Erythroblast (primary cell): Measurements from ENCODE around the gene FARP1.
A peak's percentile ranks its signal among the peaks of the same experiment; 100 is the strongest.

Source experiments
- DNase-seq, 2 experiments: peaks; one replicate each; lab custom pipeline; 2025; lab: John Stamatoyannopoulos, UW
- GATA1 ChIP-seq: IDR thresholded peaks from 2 replicates; pipeline ENCODE4 v1.6.1; 2011; ENCODE audit warnings: low read depth, mild to moderate bottlenecking, control low read depth, low read length, moderate library complexity
- POLR2A ChIP-seq: IDR thresholded peaks from 2 replicates; pipeline ENCODE4 v1.6.1; 2011; ENCODE audit warnings: mild to moderate bottlenecking, low read length

Gene FARP1

DNA sequence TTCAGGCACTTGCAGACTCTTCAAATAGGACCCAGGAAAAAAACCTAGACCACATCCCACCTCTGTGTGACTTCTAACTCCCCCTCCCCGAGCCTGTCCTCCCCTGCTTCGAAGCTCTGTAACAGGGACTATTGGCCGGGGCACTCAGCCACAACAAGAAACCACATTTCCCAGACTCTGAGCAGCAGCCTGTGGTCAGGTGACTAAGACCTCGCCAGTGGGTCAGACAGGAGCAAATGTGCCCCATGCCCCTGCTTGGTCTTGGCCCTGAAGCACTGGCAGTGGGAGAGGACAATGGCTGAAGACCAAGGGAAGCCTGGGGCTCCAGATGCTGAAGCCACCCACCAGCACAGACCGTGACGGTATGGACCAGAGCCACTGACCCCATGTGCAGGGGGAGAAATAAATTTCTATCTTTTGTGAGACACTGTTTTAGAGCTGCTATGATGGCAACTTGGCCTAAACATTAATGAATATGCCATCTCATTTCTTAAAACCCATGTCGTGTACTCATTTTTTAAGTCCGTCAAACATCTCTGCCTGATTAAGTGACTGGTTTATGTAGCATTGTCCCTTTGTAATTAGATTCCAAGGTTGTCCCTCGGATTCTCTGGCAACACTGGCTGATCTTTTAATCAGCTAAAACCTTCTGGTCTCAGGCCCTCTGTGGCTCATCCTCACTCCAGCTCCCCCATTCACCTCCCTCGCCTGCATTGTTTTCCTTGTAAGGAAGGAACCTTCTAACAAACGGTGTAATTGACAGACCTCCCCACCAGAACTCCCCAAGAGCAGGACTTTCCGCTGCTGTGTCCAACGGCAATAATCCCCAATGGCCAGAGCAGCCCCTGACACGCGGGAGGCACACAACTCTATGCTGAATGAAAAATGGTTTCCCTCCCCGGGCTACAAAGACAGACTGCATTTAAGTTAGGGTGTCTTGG, 335.6 kb downstream of the FARP1 start:
- TF ChIP-seq GATA1 (no peak), POLR2A (no peak)
- DNase-seq, result peak in 1 of 2 experiments; percentile 15

DNA sequence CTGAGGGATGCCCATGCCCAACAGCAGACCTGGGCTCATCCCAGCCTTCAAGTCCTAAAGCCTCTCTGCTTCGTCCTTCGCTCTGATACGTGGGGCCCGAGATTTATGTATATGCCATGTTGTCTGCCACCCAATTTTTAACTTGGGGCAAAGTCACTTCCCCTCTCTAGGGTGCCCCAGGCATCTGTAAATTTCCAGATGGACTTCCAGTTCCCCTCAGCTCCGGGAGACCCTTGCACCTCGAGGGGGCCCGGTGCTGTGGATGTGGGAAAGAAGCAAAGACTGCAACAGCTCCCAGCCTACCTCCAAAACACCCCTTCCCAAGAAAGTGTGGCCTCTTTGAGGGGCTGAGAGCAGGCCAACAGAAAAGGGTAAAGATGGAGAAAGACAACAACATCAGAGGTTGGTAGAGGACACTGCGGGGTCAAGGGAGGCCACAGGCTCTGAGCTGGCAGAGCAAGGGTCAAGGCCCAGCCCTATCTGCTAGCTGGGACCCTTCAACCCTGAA, 336.7 kb downstream of the FARP1 start:
- TF ChIP-seq GATA1 (no peak), POLR2A (no peak)
- no peak for DNase-seq

GRCh38 chr13:98480915-98481877, 338.3 kb downstream of the FARP1 start:
- DNase-seq, result peak; percentile 46 to 69
- TF ChIP-seq GATA1 (no peak), POLR2A (no peak)

- no peak for TF ChIP-seq POLR2A
- DNase-seq, result peak in 1 of 2 experiments; percentile 28
Observed at GRCh38 chr13:98482476-98483444, 339.9 kb downstream of the FARP1 start.

GRCh38 chr13:98483601-98484288, 340.9 kb downstream of the FARP1 start:
- TF ChIP-seq GATA1 (no peak), POLR2A (no peak)
- DNase-seq, result no peak

- TF ChIP-seq POLR2A, result no peak
- peak; percentile 66 to 86 for DNase-seq
Observed at GRCh38 chr13:98484289-98485219, 341.7 kb downstream of the FARP1 start.

DNA sequence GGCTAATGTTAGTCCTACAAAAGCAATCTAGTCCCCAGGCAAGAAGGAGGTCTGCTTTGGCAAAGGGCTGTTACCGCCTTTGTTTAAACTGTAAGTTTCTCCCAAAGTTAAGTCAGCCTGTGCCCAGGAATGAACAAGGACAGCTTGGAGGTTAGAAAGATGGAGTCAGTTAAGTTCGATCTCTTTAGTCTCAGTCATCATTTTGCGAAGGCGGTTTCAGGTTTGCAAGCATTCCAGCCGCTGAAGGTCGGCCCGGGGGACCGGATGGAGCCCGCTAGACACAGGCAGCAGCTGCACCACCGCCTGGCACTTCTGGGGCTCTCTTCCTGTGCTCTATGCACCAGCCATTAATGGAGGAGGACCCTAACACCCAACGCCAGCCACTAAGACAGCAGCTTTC, 342.7 kb downstream of the FARP1 start:
- no peak for TF ChIP-seq GATA1
- no peak for TF ChIP-seq POLR2A
- no peak for DNase-seq

- peak; percentile 31 to 34 for DNase-seq
- TF ChIP-seq POLR2A, result no peak
- TF ChIP-seq GATA1, result no peak
Observed at GRCh38 chr13:98486412-98486811, 343.5 kb downstream of the FARP1 start.

DNA sequence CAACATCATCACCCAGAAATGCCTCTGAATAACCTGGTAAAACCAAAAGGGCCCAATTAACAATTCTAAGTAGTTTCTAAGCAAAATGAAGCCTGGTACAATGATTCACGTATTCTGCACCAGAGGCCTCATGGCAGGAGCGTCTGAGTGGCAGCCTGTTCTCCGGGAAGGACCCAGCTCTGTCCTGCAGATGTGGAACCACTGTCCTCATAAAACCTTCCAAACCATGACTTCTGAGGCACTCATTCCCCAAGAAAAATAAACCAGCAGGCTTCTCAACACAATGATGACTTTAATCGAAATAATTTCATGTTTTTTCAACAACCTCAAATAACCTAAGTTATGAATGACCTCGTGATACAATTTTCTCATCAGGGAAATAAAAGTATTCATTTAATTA, 344.1 kb downstream of the FARP1 start:
- TF ChIP-seq POLR2A, result no peak
- TF ChIP-seq GATA1, result no peak

DNA sequence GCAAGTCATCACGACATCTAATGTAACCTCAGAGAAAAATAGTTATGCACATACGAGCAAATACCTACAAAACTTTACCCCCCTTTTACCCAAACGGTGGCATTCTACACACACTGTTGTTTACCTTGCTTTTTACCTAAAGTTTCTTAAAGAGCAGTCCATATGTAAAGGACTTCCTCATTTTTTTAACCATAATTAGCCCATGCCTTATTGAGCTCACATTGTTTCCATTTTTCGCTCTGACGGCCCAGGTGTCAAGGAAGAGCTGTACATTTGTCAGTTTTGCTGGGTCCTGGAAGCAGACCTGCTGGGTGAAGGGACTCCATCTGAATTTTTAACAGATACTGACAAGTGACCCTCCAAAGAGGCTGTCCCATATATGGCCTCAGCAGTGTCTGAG, 344.6 kb downstream of the FARP1 start:
- TF ChIP-seq GATA1 (no peak), POLR2A (no peak)
- DNase-seq, result no peak

More for the DNA sequence above, 344.1 kb downstream of the FARP1 start:
- DNase-seq, result no peak

GRCh38 chr13:98488736-98489135, 345.8 kb downstream of the FARP1 start:
- no peak for DNase-seq
- TF ChIP-seq GATA1 (no peak), POLR2A (no peak)
